Neural crest cell (in vitro differentiated cells): ENCODE data around the gene CRAT. TPM values are rescaled to one million over a fixed set of nuclear protein-coding genes. Genes with fewer than 3 reads are reported as not detected.

ENCODE experiments used
- DNase-seq: peaks from one replicate; pipeline ENCODE4 v3.0.0; 2021; ENCODE audit warnings: low read depth, mixed read lengths, low spot score
- H3K27ac Mint-ChIP-seq: one replicate; pipeline ENCODE4 v1.8.0; 2021; ENCODE audit warnings: mild to moderate bottlenecking, mixed read lengths; ENCODE audit not compliant: unreplicated experiment
- H3K27me3 Mint-ChIP-seq: 2 replicates; pipeline ENCODE4 v1.8.0; 2021; ENCODE audit warnings: low read depth, mild to moderate bottlenecking, mixed read lengths
- H3K36me3 Mint-ChIP-seq: 2 replicates; pipeline ENCODE4 v1.8.0; 2021; ENCODE audit warnings: low read depth, mild to moderate bottlenecking, mixed read lengths
- H3K4me1 Mint-ChIP-seq: 2 replicates; pipeline ENCODE4 v1.8.0; 2021; ENCODE audit warnings: mixed read lengths
- H3K4me3 Mint-ChIP-seq: one replicate; pipeline ENCODE4 v1.8.0; 2021; ENCODE audit warnings: mild to moderate bottlenecking, mixed read lengths
- H3K9me3 Mint-ChIP-seq: 2 replicates; pipeline ENCODE4 v1.8.0; 2021; ENCODE audit warnings: mixed read lengths
- long read RNA-seq: library from polyadenylated mRNA; unstranded; transcript quantifications from one replicate; pipeline ENCODE4 v2.0.0, GENCODE V29; 2020
- total RNA-seq: library from RNA; stranded (reverse); gene quantifications from 2 replicates; pipeline ENCODE4 v1.2.1, GENCODE V29; 2021
- TF ChIP-seq, protein P1 (sequence below): fragments of 200-600 bp; sonication (generic); conservative IDR thresholded peaks from 2 replicates; pipeline ENCODE4 v1.5.0; 2021; ENCODE audit warnings: antibody characterized with exemption, mild to moderate bottlenecking

CRAT gene
- total RNA-seq = 24.9 and 26.0 TPM in 2 replicates
- long read RNA-seq, partial matches to known transcripts = 0 of 5 reads
- long read RNA-seq, other reads (novel, unspliced or antisense) = 2 of 5 reads

DNA sequence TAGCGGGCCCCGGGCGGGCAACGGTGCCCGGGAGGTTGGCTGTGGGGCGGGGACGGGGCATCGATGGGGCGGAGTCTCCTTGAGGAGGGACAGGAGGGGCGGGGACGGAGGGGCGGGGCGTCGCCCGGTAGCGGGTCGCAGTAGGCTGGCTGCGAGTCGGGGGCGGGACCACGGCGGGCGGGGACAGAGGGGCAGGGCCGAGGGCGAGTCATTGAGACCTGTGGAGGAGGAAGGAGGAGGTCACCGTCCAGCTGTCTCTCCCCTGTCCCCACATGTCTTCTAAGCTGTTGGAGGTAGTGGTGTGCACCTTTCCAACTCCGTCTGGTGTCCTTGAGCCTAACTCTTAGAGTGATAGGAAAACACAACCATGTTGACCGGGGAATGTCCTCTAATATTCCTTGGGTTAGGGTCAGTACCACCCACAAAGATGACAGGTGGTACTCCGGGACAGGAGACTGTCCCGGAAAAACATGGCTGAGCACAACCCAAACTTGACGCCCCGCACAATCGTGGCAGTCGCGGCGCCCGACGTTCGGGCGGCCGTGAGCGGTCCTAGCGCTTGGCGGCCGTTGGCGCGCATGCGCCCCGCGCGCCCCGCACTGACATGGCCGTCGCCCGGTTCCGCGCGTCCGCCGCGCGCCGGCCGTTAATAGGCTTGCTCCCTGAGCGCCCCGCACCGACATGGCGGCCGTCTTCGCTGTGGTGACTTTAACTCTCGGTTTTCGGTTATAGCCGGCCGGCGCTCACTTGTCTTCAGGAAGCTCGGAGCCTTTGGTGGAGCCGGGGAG is at the start of gene CRAT, which contains the start of gene PTPA:
Gene CRAT (minus strand): TSS at position 54 of the 788 bp plus-strand sequence. CDS start 284 bp downstream, outside the sequence.
Gene PTPA (plus strand): TSS at position 676 of the 788 bp plus-strand sequence. CDS start 186 bp downstream, outside the sequence.
- TF ChIP-seq, protein P1, sequence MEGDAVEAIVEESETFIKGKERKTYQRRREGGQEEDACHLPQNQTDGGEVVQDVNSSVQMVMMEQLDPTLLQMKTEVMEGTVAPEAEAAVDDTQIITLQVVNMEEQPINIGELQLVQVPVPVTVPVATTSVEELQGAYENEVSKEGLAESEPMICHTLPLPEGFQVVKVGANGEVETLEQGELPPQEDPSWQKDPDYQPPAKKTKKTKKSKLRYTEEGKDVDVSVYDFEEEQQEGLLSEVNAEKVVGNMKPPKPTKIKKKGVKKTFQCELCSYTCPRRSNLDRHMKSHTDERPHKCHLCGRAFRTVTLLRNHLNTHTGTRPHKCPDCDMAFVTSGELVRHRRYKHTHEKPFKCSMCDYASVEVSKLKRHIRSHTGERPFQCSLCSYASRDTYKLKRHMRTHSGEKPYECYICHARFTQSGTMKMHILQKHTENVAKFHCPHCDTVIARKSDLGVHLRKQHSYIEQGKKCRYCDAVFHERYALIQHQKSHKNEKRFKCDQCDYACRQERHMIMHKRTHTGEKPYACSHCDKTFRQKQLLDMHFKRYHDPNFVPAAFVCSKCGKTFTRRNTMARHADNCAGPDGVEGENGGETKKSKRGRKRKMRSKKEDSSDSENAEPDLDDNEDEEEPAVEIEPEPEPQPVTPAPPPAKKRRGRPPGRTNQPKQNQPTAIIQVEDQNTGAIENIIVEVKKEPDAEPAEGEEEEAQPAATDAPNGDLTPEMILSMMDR = no peak
- Mint-ChIP-seq H3K9me3 (no peaks in the 10 kb centered on the region), H3K4me1 (peaks cover 23% of the 10 kb centered on the region), H3K36me3 (no peaks in the 10 kb centered on the region), H3K27ac (peak within 1 kb of the TSS; percentile 95), H3K27me3 (no peaks in the 10 kb centered on the region), H3K4me3 (peak within 1 kb of the TSS; percentile 99)
- peak; percentile 89 for DNase-seq

DNA sequence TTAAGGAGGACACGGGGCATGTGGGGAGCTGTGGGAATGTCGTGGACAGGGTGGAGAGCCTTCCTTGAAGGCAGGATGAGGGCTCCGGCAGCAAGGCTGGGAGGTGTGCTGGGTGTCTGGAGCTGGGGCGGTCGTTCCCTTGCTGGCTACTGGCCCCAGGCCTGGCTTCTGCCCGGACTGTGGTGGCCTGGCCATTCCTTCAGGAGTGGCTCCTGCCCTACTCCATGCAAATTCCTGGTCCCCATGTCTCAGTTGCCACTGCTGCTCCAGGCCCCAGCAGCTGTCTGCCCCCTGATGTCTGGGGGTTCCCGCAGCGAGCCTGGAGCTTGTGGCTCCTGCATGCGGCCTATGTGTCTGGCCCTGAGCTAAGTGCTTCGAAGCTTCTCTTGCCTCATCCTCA is 45.6 kb upstream of the CRAT start:
- H3K4me3 Mint-ChIP-seq = no peak overlapping the region
- DNase-seq = no peak

DNA sequence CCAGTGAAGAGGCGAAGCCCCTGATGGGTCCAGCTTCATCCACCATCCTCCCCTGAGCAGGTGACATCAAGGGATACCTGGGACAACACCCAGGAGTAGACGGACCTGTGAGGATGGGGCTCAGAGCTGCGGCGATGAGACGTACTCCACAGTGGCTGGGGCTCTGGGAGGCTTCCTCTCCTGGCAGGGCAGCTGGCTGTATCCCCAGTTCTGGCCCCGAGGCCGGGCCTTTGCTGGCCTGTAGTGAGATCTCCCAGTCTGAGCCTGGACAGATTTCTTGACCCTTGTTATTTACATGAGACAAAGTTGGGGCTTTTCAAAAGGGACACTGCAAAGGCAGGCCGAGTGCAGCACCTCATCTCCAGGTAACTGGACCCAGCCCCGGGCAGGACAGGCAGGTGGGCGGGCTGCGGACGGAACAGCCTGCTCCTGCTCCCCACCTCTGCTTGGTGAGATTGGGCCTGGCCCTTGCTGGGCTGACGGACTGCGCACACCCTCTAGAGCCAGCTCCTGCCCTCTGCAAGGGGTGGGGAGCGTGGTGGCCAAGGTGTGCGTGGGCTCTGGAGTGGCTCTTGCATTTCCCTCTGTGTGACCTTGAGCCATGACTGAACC is 44.4 kb upstream of the CRAT start:
- Mint-ChIP-seq H3K27ac (no peak overlapping the region), H3K9me3 (no peaks in the 10 kb centered on the region), H3K27me3 (no peaks in the 10 kb centered on the region), H3K4me1 (peaks cover 5% of the 10 kb centered on the region), H3K4me3 (no peak overlapping the region), H3K36me3 (no peaks in the 10 kb centered on the region)
- no peak for DNase-seq
- TF ChIP-seq, protein P1 = no peak

More for the DNA sequence above, 45.6 kb upstream of the CRAT start:
- Mint-ChIP-seq H3K36me3 (no peaks in the 10 kb centered on the region), H3K9me3 (no peaks in the 10 kb centered on the region), H3K27me3 (no peaks in the 10 kb centered on the region), H3K27ac (no peak overlapping the region), H3K4me1 (peaks cover 3% of the 10 kb centered on the region)
- TF ChIP-seq, protein P1 = no peak

GRCh38 chr9:129151469-129151868 is 40.9 kb upstream of the CRAT start:
- Mint-ChIP-seq H3K36me3 (no peaks in the 10 kb centered on the region), H3K4me1 (peaks cover 16% of the 10 kb centered on the region), H3K27me3 (no peaks in the 10 kb centered on the region), H3K27ac (no peak overlapping the region), H3K9me3 (no peaks in the 10 kb centered on the region), H3K4me3 (no peak overlapping the region)
- DNase-seq = no peak
- TF ChIP-seq, protein P1 = no peak

- no peak for DNase-seq
- Mint-ChIP-seq H3K9me3 (no peaks in the 10 kb centered on the region), H3K27ac (no peak overlapping the region), H3K36me3 (no peaks in the 10 kb centered on the region), H3K4me1 (peaks cover 23% of the 10 kb centered on the region), H3K27me3 (no peaks in the 10 kb centered on the region), H3K4me3 (no peak overlapping the region)
- TF ChIP-seq, protein P1 = no peak
Measured at GRCh38 chr9:129150672-129151211, 40.1 kb upstream of the CRAT start.
